Endothelial cell of umbilical vein (primary cell): ENCODE results near the gene CLDN1. TPM values are rescaled to one million over a fixed set of nuclear protein-coding genes. Genes with fewer than 3 reads are reported as not detected.

Source experiments
- BruUV-seq: library from RNA; stranded (reverse); fragments of 400-500 nt; replicated peaks from 2 replicates; lab custom pipeline; 2021; lab: Mats Ljungman, UMichigan
- CTCF ChIA-PET: fragments of 300-600, 350-600 bp; sonication (Branson Sonifier 250); formaldehyde crosslinking; loops from one replicate; lab custom pipeline; 2021; ENCODE audit warnings: antibody characterized with exemption, inconsistent platforms; lab: Charles Lee
- POLR2A ChIA-PET: fragments of 300-600, 350-600 bp; sonication (Branson Sonifier 250); formaldehyde crosslinking; loops from one replicate; lab custom pipeline; 2021; ENCODE audit warnings: antibody characterized with exemption, inconsistent platforms; lab: Charles Lee
- DNase-seq: peaks from one replicate; pipeline ENCODE4 v3.0.0-alpha.2; 2011; ENCODE audit warnings: low read depth, low spot score
- FAIRE-seq: peaks from 2 replicates; lab custom pipeline; 2011; peaks lifted over from hg19 to GRCh38; lab: Jason Lieb, UNC
- H2AFZ ChIP-seq: 2 replicates; pipeline ENCODE4 v1.6.0; 2012; ENCODE audit warnings: low read depth, low read length, control low read depth, inconsistent platforms
- H3K27ac ChIP-seq: 2 replicates; pipeline ENCODE4 v1.5.1; 2011; ENCODE audit warnings: low read depth, mild to moderate bottlenecking, control low read depth, low read length, moderate library complexity; ENCODE audit not compliant: insufficient read depth
- H3K27me3 ChIP-seq, 2 experiments: 2 replicates each; pipeline versions ENCODE4 v1.6.0 to v1.6.1; 2011; ENCODE audit warnings: low read length in 2 of 2, mixed read lengths in 1 of 2; ENCODE audit not compliant: control insufficient read depth in 2 of 2, insufficient read depth in 2 of 2
- H3K36me3 ChIP-seq, 2 experiments: 2 replicates in 1 of 2; 3 replicates in 1 of 2; pipeline ENCODE4 v1.5.1; 2011; ENCODE audit warnings: low read length in 2 of 2, mild to moderate bottlenecking in 1 of 2, moderate library complexity in 1 of 2; ENCODE audit not compliant: control insufficient read depth in 2 of 2, insufficient read depth in 2 of 2; ENCODE audit errors: extremely low read depth in 1 of 2
- H3K4me1 ChIP-seq: 3 replicates; pipeline ENCODE4 v1.5.1; 2011; ENCODE audit warnings: mild to moderate bottlenecking, low read length; ENCODE audit not compliant: control insufficient read depth, insufficient read depth; ENCODE audit errors: extremely low read depth
- H3K4me2 ChIP-seq: 2 replicates; pipeline ENCODE4 v1.6.1; 2011; ENCODE audit warnings: low read length, control low read depth, mixed read lengths; ENCODE audit not compliant: insufficient read depth
- H3K4me3 ChIP-seq, 3 experiments: fragments of 200-600 bp in 1 of 3; sonication (generic), shearing (Covaris generic) in 1 of 3; replicated peaks in 1 of 3; 2 replicates each; pipeline ENCODE4 v1.5.1; 2011 to 2016; ENCODE audit warnings: control low read depth in 3 of 3, low read length in 3 of 3, mild to moderate bottlenecking in 2 of 3, inconsistent platforms in 1 of 3, low read depth in 1 of 3, moderate library complexity in 1 of 3; ENCODE audit not compliant: insufficient read depth in 1 of 3
- H3K79me2 ChIP-seq: 2 replicates; pipeline ENCODE4 v1.6.0; 2012; ENCODE audit warnings: low read length, inconsistent platforms; ENCODE audit not compliant: control insufficient read depth, insufficient read depth
- H3K9ac ChIP-seq: replicated peaks from 2 replicates; pipeline ENCODE3; 2011; ENCODE audit warnings: low read length, control low read depth; ENCODE audit not compliant: insufficient read depth; ENCODE audit errors: extremely low read depth
- H3K9me1 ChIP-seq: replicated peaks from 3 replicates; pipeline ENCODE4 v1.6.0; 2011; ENCODE audit warnings: mild to moderate bottlenecking, low read length; ENCODE audit not compliant: control insufficient read depth, insufficient read depth; ENCODE audit errors: extremely low read depth
- H3K9me3 ChIP-seq: replicated peaks from 2 replicates; pipeline ENCODE4 v1.5.1; 2012; ENCODE audit warnings: low read length, inconsistent platforms; ENCODE audit not compliant: control insufficient read depth, insufficient read depth
- H4K20me1 ChIP-seq: replicated peaks from 2 replicates; pipeline ENCODE3; 2011; ENCODE audit warnings: mild to moderate bottlenecking, low read length; ENCODE audit not compliant: control insufficient read depth, insufficient read depth; ENCODE audit errors: extremely low read depth
- CTCF ChIP-seq, 2 donors: IDR thresholded peaks; 1 replicate in 1 of 2; 2 replicates in 1 of 2; pipeline ENCODE4 v1.5.1; 2011; ENCODE audit warnings: low read length in 2 of 2, mild to moderate bottlenecking in 2 of 2, moderate library complexity in 2 of 2, control low read depth in 1 of 2, inconsistent platforms in 1 of 2, low read depth in 1 of 2; ENCODE audit not compliant: insufficient read depth in 1 of 2; ENCODE audit errors: extremely low read depth in 1 of 2
- EZH2 ChIP-seq: IDR thresholded peaks from 2 replicates; pipeline ENCODE4 v1.6.1; 2012; ENCODE audit warnings: borderline replicate concordance, low read depth, mild to moderate bottlenecking, moderate library complexity, low read length, inconsistent platforms; ENCODE audit not compliant: severe bottlenecking
- FOS ChIP-seq: IDR thresholded peaks from 2 replicates; pipeline ENCODE4 v1.6.1; 2011; ENCODE audit warnings: mild to moderate bottlenecking, low read length, moderate library complexity, borderline replicate concordance; ENCODE audit not compliant: insufficient read depth
- GATA2 ChIP-seq: IDR thresholded peaks from 2 replicates; pipeline ENCODE4 v1.7.0; 2011; ENCODE audit warnings: low read depth, mild to moderate bottlenecking, moderate library complexity, mixed read lengths, low read length; ENCODE audit not compliant: insufficient read length, insufficient read depth
- JUN ChIP-seq: IDR thresholded peaks from 2 replicates; pipeline ENCODE4 v1.6.1; 2011; ENCODE audit warnings: borderline replicate concordance, low read depth; ENCODE audit not compliant: insufficient read length, insufficient read depth
- MAX ChIP-seq: IDR thresholded peaks from 2 replicates; pipeline ENCODE4 v1.6.1; 2011; ENCODE audit not compliant: insufficient read depth, insufficient read length
- MYC ChIP-seq: IDR thresholded peaks from one replicate; pipeline ENCODE4 v1.6.1; 2011; ENCODE audit warnings: mild to moderate bottlenecking, low read depth, low read length
- POLR2A ChIP-seq: IDR thresholded peaks from 2 replicates; pipeline ENCODE4 v1.6.1; 2012; ENCODE audit warnings: low read depth, mild to moderate bottlenecking, control low read depth, low read length
- POLR2AphosphoS5 ChIP-seq: IDR thresholded peaks from 2 replicates; pipeline ENCODE4 v1.6.1; 2012; ENCODE audit warnings: low read depth, mild to moderate bottlenecking, control low read depth, low read length, moderate library complexity; ENCODE audit not compliant: insufficient read depth
- dilution Hi-C: fragments of 300-500 bp; cut with MboI; formaldehyde crosslinking; loops from one replicate; pipeline ENCODE4 v1.15.0; 2019; ENCODE audit warnings: low sequenced_read_pairs; ENCODE audit not compliant: extremely low pct_ligation_motif_present
- intact Hi-C: fragments of 100-400 bp; cut with micrococcal nuclease; formaldehyde crosslinking; loops from one replicate; pipeline ENCODE4 v1.10.0; 2022
- polyA plus RNA-seq, 4 experiments: library from polyadenylated mRNA; depleted of rRNA in 3 of 4; stranded (reverse) in 3 of 4; unstranded in 1 of 4; fragments of >200 nt; gene quantifications; 2 replicates each; pipeline versions ENCODE4 v1.2.1 to v1.2.3, GENCODE V29; 2011 to 2012; ENCODE audit warnings: missing spikeins in 1 of 4
- total RNA-seq: library from RNA; stranded (reverse); gene quantifications from 2 replicates; pipeline ENCODE4 v1.2.3, GENCODE V29; 2021

The CLDN1 gene
- total and polyA plus RNA-seq, 2 donors (not counting 3 experiments of a cell fraction or from before 2014, with no cell fraction given) = 0.27 to 0.32 TPM

GRCh38 chr3:190319660-190320059, 2.6 kb downstream of the CLDN1 start:
- H2AFZ ChIP-seq = no peak overlapping the region
- H3K4me2 ChIP-seq = no peak overlapping the region
- no peak for FAIRE-seq
- H3K9ac ChIP-seq = no peak overlapping the region
- BruUV-seq = no TSS peak
- dilution Hi-C loops = loop anchor here (25.0 kb wide), 1 partner anchor 357 kb away; no protein-coding TSS in a partner anchor
- no peaks in the 10 kb centered on the region for H4K20me1 ChIP-seq
- POLR2A ChIA-PET = no interaction called here
- peaks cover 4% of the 10 kb centered on the region for H3K4me1 ChIP-seq
- CTCF ChIA-PET = interaction anchor here (1.7 to 3.6 kb wide), 3 partner anchors 94 to 358 kb away, joined by 6 to 13 read pairs (median 9); no protein-coding TSS in a partner anchor
- H3K27me3 ChIP-seq = peaks cover 10 to 12% of the 10 kb centered on the region in 2 experiments
- intact Hi-C loops = loop anchor here (5.0 kb wide), 1 partner anchor 197 kb away; the partner anchor contains the start of gene P3H2
- H3K9me1 ChIP-seq = no peaks in the 10 kb centered on the region
- H3K27ac ChIP-seq = no peak overlapping the region
- TF ChIP-seq MAX (no peak), POLR2AphosphoS5 (no peak)
- H3K4me3 ChIP-seq = no peak overlapping the region
- DNase-seq = no peak
- H3K9me3 ChIP-seq = no peaks in the 10 kb centered on the region
- no peaks in the 10 kb centered on the region for H3K79me2 ChIP-seq
- no peaks in the 10 kb centered on the region for H3K36me3 ChIP-seq

GRCh38 chr3:190318666-190319065, 3.6 kb downstream of the CLDN1 start:
- H4K20me1 ChIP-seq = no peaks in the 10 kb centered on the region
- dilution Hi-C loops = loop anchor here (25.0 kb wide), 1 partner anchor 356 kb away; no protein-coding TSS in a partner anchor
- no peak overlapping the region for H3K27ac ChIP-seq
- H3K4me3 ChIP-seq = no peak overlapping the region
- H3K36me3 ChIP-seq = no peaks in the 10 kb centered on the region
- BruUV-seq = no TSS peak
- no peak overlapping the region for H2AFZ ChIP-seq
- peaks cover 10 to 12% of the 10 kb centered on the region in 2 experiments for H3K27me3 ChIP-seq
- TF ChIP-seq FOS (no peak), MYC (no peak), POLR2A (no peak), POLR2AphosphoS5 (no peak), MAX (no peak), GATA2 (no peak), JUN (no peak), CTCF (IDR thresholded peaks at IDR 0.05; ENCODE audit: extremely low read depth in 1 of 2, insufficient read depth in 1 of 2, low read depth in 1 of 2, low read length in 2 of 2) (no peak), EZH2 (no peak)
- DNase-seq = no peak
- POLR2A ChIA-PET = no interaction called here
- no peak overlapping the region for H3K4me2 ChIP-seq
- no peak overlapping the region for H3K9ac ChIP-seq
- CTCF ChIA-PET = interaction anchor here (0.7 to 3.6 kb wide), 6 partner anchors 10 to 357 kb away, joined by 3 to 13 read pairs (median 6); no protein-coding TSS in a partner anchor
- H3K9me1 ChIP-seq = no peaks in the 10 kb centered on the region
- H3K9me3 ChIP-seq = no peaks in the 10 kb centered on the region
- no peak for FAIRE-seq
- no peaks in the 10 kb centered on the region for H3K79me2 ChIP-seq
- intact Hi-C loops = no loop called here
- peaks cover 4% of the 10 kb centered on the region for H3K4me1 ChIP-seq
